Fibroblast of lung (primary cell): ENCODE results near the gene CCDC175.

ENCODE experiments used
- CTCF ChIP-seq, 2 donors: IDR thresholded peaks in 1 of 2; conservative IDR thresholded peaks in 1 of 2; 1 replicate in 1 of 2; 2 replicates in 1 of 2; pipeline ENCODE4 v1.5.1; 2011 to 2012; ENCODE audit warnings: low read length in 2 of 2, control low read depth in 1 of 2, inconsistent platforms in 1 of 2, low read depth in 1 of 2, mild to moderate bottlenecking in 1 of 2
- EZH2 ChIP-seq: IDR thresholded peaks from 2 replicates; pipeline ENCODE4 v1.5.1; 2012; ENCODE audit warnings: low read length, control low read depth, mild to moderate bottlenecking; ENCODE audit errors: missing control alignments

GRCh38 chr14:59478540-59478939 lies 98.1 kb downstream of the CCDC175 start:
- TF ChIP-seq EZH2 (no peak), CTCF (conservative IDR thresholded peaks at IDR 0.05 in 1 of 2, IDR thresholded peaks at IDR 0.05 in 1 of 2; ENCODE audit: low read depth in 1 of 2, low read length in 2 of 2) (no peak)
